WTC11 (cell line): ENCODE measurements around the gene TMEM181. TPM values are rescaled to one million over a fixed set of nuclear protein-coding genes. Genes with fewer than 3 reads are reported as not detected.

Source experiments
- ATAC-seq: fragments of 200-7000 bp; cut with Tn5 transposase; 2 replicates; pipeline ENCODE4 v1.10.0; 2021; ENCODE audit warnings: mild to moderate bottlenecking, moderate library complexity
- CTCF ChIA-PET: fragments of 300-600 bp; sonication (Branson Sonifier 250); formaldehyde crosslinking; loops from one replicate; lab custom pipeline; 2021; ENCODE audit warnings: antibody characterized with exemption; lab: Charles Lee
- POLR2A ChIA-PET: fragments of 350-600 bp; sonication (Branson Sonifier 250); formaldehyde crosslinking; loops from one replicate; lab custom pipeline; 2021; ENCODE audit warnings: antibody characterized with exemption; lab: Charles Lee
- DNase-seq: peaks from one replicate; pipeline ENCODE4 v3.0.0; 2021; ENCODE audit warnings: low spot score
- H3K27ac Mint-ChIP-seq: 2 replicates; pipeline ENCODE4 v1.8.0; 2021; ENCODE audit warnings: mixed read lengths
- H3K27me3 Mint-ChIP-seq: 2 replicates; pipeline ENCODE4 v1.8.0; 2021; ENCODE audit warnings: low read depth, mild to moderate bottlenecking, moderate library complexity, mixed read lengths
- H3K36me3 Mint-ChIP-seq: 2 replicates; pipeline ENCODE4 v1.8.0; 2021; ENCODE audit warnings: mixed read lengths
- H3K4me1 Mint-ChIP-seq: 2 replicates; pipeline ENCODE4 v1.8.0; 2022; ENCODE audit warnings: mixed read lengths
- H3K4me3 Mint-ChIP-seq: 2 replicates; pipeline ENCODE4 v1.8.0; 2021; ENCODE audit warnings: mild to moderate bottlenecking, moderate library complexity, mixed read lengths
- H3K9me3 Mint-ChIP-seq: 2 replicates; pipeline ENCODE4 v1.8.0; 2021; ENCODE audit warnings: mixed read lengths
- AFF4 ChIP-seq: sonication (generic); formaldehyde crosslinking; IDR thresholded peaks from 2 replicates; pipeline ENCODE4 v1.8.1; 2023; ENCODE audit warnings: mild to moderate bottlenecking, missing genetic modification reagents, borderline replicate concordance
- CBFB ChIP-seq: sonication (generic); formaldehyde crosslinking; IDR thresholded peaks from 2 replicates; pipeline ENCODE4 v1.8.1; 2022; ENCODE audit warnings: mild to moderate bottlenecking, low read depth, missing genetic modification reagents
- CREB1 ChIP-seq: sonication (generic); formaldehyde crosslinking; IDR thresholded peaks from 2 replicates; pipeline ENCODE4 v1.8.0; 2023; ENCODE audit warnings: mild to moderate bottlenecking, missing genetic modification reagents
- ELF4 ChIP-seq: sonication (generic); formaldehyde crosslinking; IDR thresholded peaks from 2 replicates; pipeline ENCODE4 v1.8.1; 2022; ENCODE audit warnings: low read depth, mild to moderate bottlenecking, moderate library complexity, missing genetic modification reagents
- HMGXB4 ChIP-seq: sonication (generic); formaldehyde crosslinking; IDR thresholded peaks from 2 replicates; pipeline ENCODE4 v1.8.1; 2023; ENCODE audit warnings: mild to moderate bottlenecking, moderate library complexity, missing genetic modification reagents
- JAZF1 ChIP-seq: fragments of 250-450 bp; sonication (Bioruptor Pico); IDR thresholded peaks from 2 replicates; pipeline ENCODE4 v1.9.0; 2021; ENCODE audit warnings: moderate library complexity, mild to moderate bottlenecking, inconsistent platforms
- SMAD3 ChIP-seq: sonication (generic); formaldehyde crosslinking; IDR thresholded peaks from 2 replicates; pipeline ENCODE4 v1.8.0; 2022; ENCODE audit warnings: missing genetic modification reagents, mild to moderate bottlenecking, borderline replicate concordance
- TP53 ChIP-seq: sonication (generic); formaldehyde crosslinking; IDR thresholded peaks from 2 replicates; pipeline ENCODE4 v1.8.1; 2023; ENCODE audit warnings: mild to moderate bottlenecking, missing genetic modification reagents
- ZNF138 ChIP-seq: sonication (generic); formaldehyde crosslinking; conservative IDR thresholded peaks from 2 replicates; pipeline ENCODE4 v1.8.1; 2022; ENCODE audit warnings: mild to moderate bottlenecking, moderate library complexity, missing genetic modification reagents
- ZNF232 ChIP-seq: sonication (generic); formaldehyde crosslinking; IDR thresholded peaks from 2 replicates; pipeline ENCODE4 v1.8.0; 2022; ENCODE audit warnings: mild to moderate bottlenecking, missing genetic modification reagents
- ZNF396 ChIP-seq: fragments of 250-450 bp; sonication (Bioruptor Pico); IDR thresholded peaks from 2 replicates; pipeline ENCODE4 v1.8.0; 2021; ENCODE audit warnings: mild to moderate bottlenecking, moderate library complexity, borderline replicate concordance
- ZNF423 ChIP-seq: fragments of 250-450 bp; sonication (Bioruptor Pico); IDR thresholded peaks from 2 replicates; pipeline ENCODE4 v2.1.2; 2022; ENCODE audit warnings: mild to moderate bottlenecking, moderate library complexity
- ZNF425 ChIP-seq: fragments of 250-450 bp; sonication (Bioruptor Pico); conservative IDR thresholded peaks from 2 replicates; pipeline ENCODE4 v1.9.0; 2021; ENCODE audit warnings: mild to moderate bottlenecking
- total RNA-seq: library from RNA; stranded (reverse); gene quantifications from 3 replicates; pipeline ENCODE4 v1.2.3, GENCODE V29; 2021
- TF ChIP-seq, protein P1 (sequence below): sonication (generic); formaldehyde crosslinking; conservative IDR thresholded peaks from 2 replicates; pipeline ENCODE4 v1.8.1; 2022; ENCODE audit warnings: mild to moderate bottlenecking, missing genetic modification reagents
- TF ChIP-seq, protein P2 (sequence below): fragments of 250-450 bp; sonication (Bioruptor Pico); IDR thresholded peaks from 2 replicates; pipeline ENCODE4 v1.9.0; 2021; ENCODE audit warnings: moderate library complexity, mild to moderate bottlenecking, inconsistent platforms, borderline replicate concordance
- TF ChIP-seq, protein P3 (sequence below): sonication (generic); formaldehyde crosslinking; IDR thresholded peaks from 2 replicates; pipeline ENCODE4 v1.8.0; 2022; ENCODE audit warnings: mild to moderate bottlenecking, missing genetic modification reagents

The TMEM181 gene
- total RNA-seq, 1 experiment from 2014 or later: 18.8 TPM

DNA sequence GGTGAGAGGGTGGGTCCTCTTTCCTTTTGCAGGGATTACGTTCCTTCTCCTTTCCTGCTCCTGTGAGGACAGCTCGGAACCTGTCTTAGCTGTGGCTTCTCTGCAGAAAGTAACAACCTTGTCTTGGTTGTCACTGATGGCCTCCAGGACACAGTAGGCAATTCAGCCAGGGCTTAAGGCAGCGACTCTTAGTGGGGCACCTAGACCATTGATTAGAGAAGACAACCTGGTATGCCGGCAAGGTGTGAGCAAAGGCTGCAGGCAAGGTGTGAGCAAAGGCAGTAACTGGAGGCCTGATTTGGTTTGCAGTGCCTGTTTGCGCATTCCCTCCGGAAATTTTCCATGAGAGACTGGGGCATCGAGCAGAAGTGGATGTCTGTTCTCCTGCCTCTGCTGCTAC lies 47.0 kb downstream of the TMEM181 start (continued):
- TF ChIP-seq AFF4 (CRISPR knock-in tag): no peak
- TF ChIP-seq JAZF1 (CRISPR knock-in tag): no peak
- no peak for TF ChIP-seq CREB1 (CRISPR knock-in tag)
- TF ChIP-seq TP53 (CRISPR knock-in tag): no peak
- TF ChIP-seq, protein P1, sequence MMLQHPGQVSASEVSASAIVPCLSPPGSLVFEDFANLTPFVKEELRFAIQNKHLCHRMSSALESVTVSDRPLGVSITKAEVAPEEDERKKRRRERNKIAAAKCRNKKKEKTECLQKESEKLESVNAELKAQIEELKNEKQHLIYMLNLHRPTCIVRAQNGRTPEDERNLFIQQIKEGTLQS (CRISPR knock-in tag): no peak
- no peak for TF ChIP-seq ZNF425
- TF ChIP-seq ELF4 (CRISPR knock-in tag): no peak

GRCh38 chr6:158607411-158608170 lies 47.7 kb downstream of the TMEM181 start:
- ATAC-seq: no peak
- Mint-ChIP-seq H3K9me3 (no peaks in the 10 kb centered on the region), H3K4me1 (peaks cover 18% of the 10 kb centered on the region), H3K4me3 (no peak overlapping the region), H3K27ac (no peak overlapping the region), H3K27me3 (no peaks in the 10 kb centered on the region), H3K36me3 (peaks cover 49% of the 10 kb centered on the region)
- DNase-seq: no peak
- ChIA-PET POLR2A (no interaction called here), CTCF (interaction anchor here (1.5 kb wide), 1 partner anchor 84 kb away, joined by 3 read pairs; no protein-coding TSS in a partner anchor)
- TF ChIP-seq SMAD3 (CRISPR knock-in tag): no peak
- no peak for TF ChIP-seq ZNF423 (CRISPR knock-in tag)

GRCh38 chr6:158608221-158608620 lies 48.3 kb downstream of the TMEM181 start:
- ChIA-PET CTCF (no interaction called here), POLR2A (no interaction called here)
- H3K4me3 Mint-ChIP-seq: no peak overlapping the region
- ATAC-seq (no peak), DNase-seq (no peak)
- TF ChIP-seq ZNF138: no peak
- no peak for TF ChIP-seq ZNF232
- TF ChIP-seq, protein P2, sequence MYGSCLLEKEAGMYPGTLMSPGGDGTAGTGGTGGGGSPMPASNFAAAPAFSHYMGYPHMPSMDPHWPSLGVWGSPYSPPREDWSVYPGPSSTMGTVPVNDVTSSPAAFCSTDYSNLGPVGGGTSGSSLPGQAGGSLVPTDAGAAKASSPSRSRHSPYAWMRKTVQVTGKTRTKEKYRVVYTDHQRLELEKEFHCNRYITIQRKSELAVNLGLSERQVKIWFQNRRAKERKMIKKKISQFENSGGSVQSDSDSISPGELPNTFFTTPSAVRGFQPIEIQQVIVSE: no peak
- no peak for TF ChIP-seq ZNF396 (CRISPR knock-in tag)
- no peak for TF ChIP-seq CBFB
- no peak for TF ChIP-seq HMGXB4
- TF ChIP-seq, protein P3, sequence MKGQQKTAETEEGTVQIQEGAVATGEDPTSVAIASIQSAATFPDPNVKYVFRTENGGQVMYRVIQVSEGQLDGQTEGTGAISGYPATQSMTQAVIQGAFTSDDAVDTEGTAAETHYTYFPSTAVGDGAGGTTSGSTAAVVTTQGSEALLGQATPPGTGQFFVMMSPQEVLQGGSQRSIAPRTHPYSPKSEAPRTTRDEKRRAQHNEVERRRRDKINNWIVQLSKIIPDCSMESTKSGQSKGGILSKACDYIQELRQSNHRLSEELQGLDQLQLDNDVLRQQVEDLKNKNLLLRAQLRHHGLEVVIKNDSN (CRISPR knock-in tag): no peak
- no peaks in the 10 kb centered on the region for H3K9me3 Mint-ChIP-seq
- H3K27me3 Mint-ChIP-seq: no peaks in the 10 kb centered on the region
- H3K27ac Mint-ChIP-seq: no peak overlapping the region; the same call in 1 of the 2 replicates
- H3K4me1 Mint-ChIP-seq: peaks cover 18% of the 10 kb centered on the region
- peaks cover 52% of the 10 kb centered on the region for H3K36me3 Mint-ChIP-seq
